Panc1 (cell line): ENCODE results near the gene BRINP2.

Experiments used
- POLR2AphosphoS5 ChIP-seq: IDR thresholded peaks from 2 replicates; pipeline ENCODE4 v1.6.1; 2012; ENCODE audit warnings: mild to moderate bottlenecking, low read depth, low read length, moderate library complexity
- SIN3A ChIP-seq: IDR thresholded peaks from 2 replicates; pipeline ENCODE4 v1.6.1; 2012; ENCODE audit warnings: low read depth, mild to moderate bottlenecking, low read length, moderate library complexity, borderline replicate concordance; ENCODE audit not compliant: insufficient read depth

- TF ChIP-seq POLR2AphosphoS5, result no peak
- TF ChIP-seq SIN3A, result no peak
Measured at GRCh38 chr1:177170756-177171535, at the start of gene BRINP2.
